Type B pancreatic cell (in vitro differentiated cells): ENCODE measurements around the gene ZNF394. TPM values are rescaled to one million over a fixed set of nuclear protein-coding genes. Genes with fewer than 3 reads are reported as not detected.

Source experiments
- DNase-seq: peaks from one replicate; pipeline ENCODE4 v3.0.0; 2021; ENCODE audit warnings: mixed read lengths; ENCODE audit not compliant: unreplicated experiment; ENCODE audit errors: extremely low spot score
- H3K27ac Mint-ChIP-seq: 2 replicates; pipeline ENCODE4 v1.8.0; 2021; ENCODE audit warnings: mild to moderate bottlenecking, mixed read lengths
- H3K27me3 Mint-ChIP-seq: 2 replicates; pipeline ENCODE4 v1.8.0; 2021; ENCODE audit warnings: mixed read lengths
- H3K36me3 Mint-ChIP-seq: 2 replicates; pipeline ENCODE4 v1.8.0; 2021; ENCODE audit warnings: mixed read lengths
- H3K4me1 Mint-ChIP-seq: one replicate; pipeline ENCODE4 v1.8.0; 2021; ENCODE audit warnings: mixed read lengths; ENCODE audit not compliant: unreplicated experiment
- H3K4me3 Mint-ChIP-seq: 2 replicates; pipeline ENCODE4 v1.8.0; 2021; ENCODE audit warnings: mild to moderate bottlenecking, mixed read lengths
- H3K9me3 Mint-ChIP-seq: 2 replicates; pipeline ENCODE4 v1.8.0; 2021; ENCODE audit warnings: mixed read lengths
- CTCF ChIP-seq: fragments of 200-600 bp; sonication (generic); conservative IDR thresholded peaks from 2 replicates; pipeline ENCODE4 v1.5.0; 2021; ENCODE audit warnings: antibody characterized with exemption, mild to moderate bottlenecking
- total RNA-seq: library from RNA; stranded (reverse); gene quantifications from 2 replicates; pipeline ENCODE4 v1.2.1, GENCODE V29; 2021; ENCODE audit warnings: low replicate concordance

The ZNF394 gene
- total RNA-seq, 1 donor from 2014 or later, result 24.3 TPM

GRCh38 chr7:99456288-99456687, 43.8 kb downstream of the ZNF394 start:
- Mint-ChIP-seq H3K4me1 (peaks cover 7% of the 10 kb centered on the region), H3K36me3 (peaks cover 20% of the 10 kb centered on the region), H3K27ac (no peak overlapping the region), H3K9me3 (no peaks in the 10 kb centered on the region), H3K27me3 (no peaks in the 10 kb centered on the region), H3K4me3 (no peak overlapping the region)
- DNase-seq, result no peak
- TF ChIP-seq CTCF, result no peak

GRCh38 chr7:99455874-99456273, 44.2 kb downstream of the ZNF394 start:
- no peak for DNase-seq
- no peak overlapping the region for H3K4me3 Mint-ChIP-seq
- H3K27ac Mint-ChIP-seq, result no peak overlapping the region
- H3K27me3 Mint-ChIP-seq, result no peaks in the 10 kb centered on the region
- peaks cover 23% of the 10 kb centered on the region for H3K36me3 Mint-ChIP-seq
- no peak for TF ChIP-seq CTCF
- H3K9me3 Mint-ChIP-seq, result no peaks in the 10 kb centered on the region
- peaks cover 7% of the 10 kb centered on the region for H3K4me1 Mint-ChIP-seq

- no peak overlapping the region for H3K27ac Mint-ChIP-seq
- TF ChIP-seq CTCF, result no peak
- DNase-seq, result no peak
- no peak overlapping the region for H3K4me3 Mint-ChIP-seq
- no peaks in the 10 kb centered on the region for H3K4me1 Mint-ChIP-seq
- no peaks in the 10 kb centered on the region for H3K9me3 Mint-ChIP-seq
- no peaks in the 10 kb centered on the region for H3K27me3 Mint-ChIP-seq
- peaks cover 8% of the 10 kb centered on the region for H3K36me3 Mint-ChIP-seq
Observed at GRCh38 chr7:99453105-99453504, 47.0 kb downstream of the ZNF394 start.

GRCh38 chr7:99452541-99452940, 47.5 kb downstream of the ZNF394 start:
- Mint-ChIP-seq H3K27ac (no peak overlapping the region), H3K4me3 (no peak overlapping the region), H3K4me1 (no peaks in the 10 kb centered on the region), H3K36me3 (peaks cover 8% of the 10 kb centered on the region), H3K9me3 (no peaks in the 10 kb centered on the region), H3K27me3 (no peaks in the 10 kb centered on the region)
- no peak for TF ChIP-seq CTCF
- DNase-seq, result no peak

GRCh38 chr7:99451936-99452335, 48.1 kb downstream of the ZNF394 start:
- Mint-ChIP-seq H3K9me3 (no peaks in the 10 kb centered on the region), H3K4me1 (no peaks in the 10 kb centered on the region), H3K27me3 (no peaks in the 10 kb centered on the region), H3K36me3 (peaks cover 8% of the 10 kb centered on the region), H3K4me3 (no peak overlapping the region), H3K27ac (no peak overlapping the region)
- DNase-seq, result no peak
- no peak for TF ChIP-seq CTCF

- TF ChIP-seq CTCF, result no peak
- Mint-ChIP-seq H3K36me3 (peaks cover 14% of the 10 kb centered on the region), H3K4me3 (no peak overlapping the region), H3K27me3 (no peaks in the 10 kb centered on the region), H3K9me3 (no peaks in the 10 kb centered on the region), H3K27ac (no peak overlapping the region), H3K4me1 (no peaks in the 10 kb centered on the region)
- DNase-seq, result no peak
Observed at GRCh38 chr7:99449326-99449725, 50.8 kb downstream of the ZNF394 start.
